ENCODE data around the gene CEP192. TPM values are rescaled to one million over a fixed set of nuclear protein-coding genes. Genes with fewer than 3 reads are reported as not detected.
A peak's percentile ranks its signal among the peaks of the same experiment; 100 is the strongest.

The CEP192 gene
- total RNA-seq, 1 donor from 2014 or later = 14.7 TPM

- Mint-ChIP-seq H3K4me3 (ENCODE audit: unreplicated experiment) (no peak overlapping the region), H3K27ac (ENCODE audit: unreplicated experiment) (no peak overlapping the region), H3K4me1 (ENCODE audit: low read depth) (peaks cover 9% of the 10 kb centered on the region), H3K27me3 (ENCODE audit: low read depth) (no peaks in the 10 kb centered on the region), H3K36me3 (ENCODE audit: low read depth) (no peaks in the 10 kb centered on the region), H3K9me3 (ENCODE audit: low read depth) (peaks cover 7% of the 10 kb centered on the region)
- no peak for TF ChIP-seq CTCF (IDR thresholded peaks at IDR 0.05)
- DNase-seq (ENCODE audit: low spot score) = no peak
These were observed 147.4 kb downstream of the CEP192 start for GRCh38 chr18:13138420-13139139.

GRCh38 chr18:13139885-13140450 is 148.8 kb downstream of the CEP192 start:
- Mint-ChIP-seq H3K27ac (ENCODE audit: unreplicated experiment) (no peak overlapping the region), H3K27me3 (ENCODE audit: low read depth) (no peaks in the 10 kb centered on the region), H3K4me1 (ENCODE audit: low read depth) (peaks cover 9% of the 10 kb centered on the region), H3K9me3 (ENCODE audit: low read depth) (peaks cover 6% of the 10 kb centered on the region), H3K36me3 (ENCODE audit: low read depth) (no peaks in the 10 kb centered on the region), H3K4me3 (ENCODE audit: unreplicated experiment) (no peak overlapping the region)
- DNase-seq (ENCODE audit: low spot score) = no peak
- peak; percentile 29 for TF ChIP-seq CTCF (IDR thresholded peaks at IDR 0.05)

GRCh38 chr18:13141209-13141608 is 150.0 kb downstream of the CEP192 start:
- no peak for DNase-seq (ENCODE audit: low spot score)
- Mint-ChIP-seq H3K27ac (ENCODE audit: unreplicated experiment) (no peak overlapping the region), H3K9me3 (ENCODE audit: low read depth) (peaks cover 8% of the 10 kb centered on the region), H3K27me3 (ENCODE audit: low read depth) (no peaks in the 10 kb centered on the region), H3K4me1 (ENCODE audit: low read depth) (peaks cover 8% of the 10 kb centered on the region), H3K4me3 (ENCODE audit: unreplicated experiment) (no peak overlapping the region), H3K36me3 (ENCODE audit: low read depth) (peaks cover 2% of the 10 kb centered on the region)
- TF ChIP-seq CTCF (IDR thresholded peaks at IDR 0.05) = no peak

- no peak for DNase-seq (ENCODE audit: low spot score)
- peaks cover 5% of the 10 kb centered on the region for H3K4me1 Mint-ChIP-seq (ENCODE audit: low read depth)
- H3K9me3 Mint-ChIP-seq (ENCODE audit: low read depth) = peaks cover 21% of the 10 kb centered on the region
- no peak for TF ChIP-seq CTCF (IDR thresholded peaks at IDR 0.05)
- peaks cover 6% of the 10 kb centered on the region for H3K36me3 Mint-ChIP-seq (ENCODE audit: low read depth)
- no peak overlapping the region for H3K27ac Mint-ChIP-seq (ENCODE audit: unreplicated experiment)
- H3K4me3 Mint-ChIP-seq (ENCODE audit: unreplicated experiment) = no peak overlapping the region
- H3K27me3 Mint-ChIP-seq (ENCODE audit: low read depth) = no peaks in the 10 kb centered on the region
These were observed 154.6 kb downstream of the CEP192 start for GRCh38 chr18:13145636-13146190.

GRCh38 chr18:13147130-13147529 is 156.0 kb downstream of the CEP192 start:
- Mint-ChIP-seq H3K27ac (ENCODE audit: unreplicated experiment) (no peak overlapping the region), H3K4me3 (ENCODE audit: unreplicated experiment) (no peak overlapping the region), H3K9me3 (ENCODE audit: low read depth) (peaks cover 21% of the 10 kb centered on the region), H3K36me3 (ENCODE audit: low read depth) (peaks cover 8% of the 10 kb centered on the region), H3K4me1 (ENCODE audit: low read depth) (peaks cover 5% of the 10 kb centered on the region), H3K27me3 (ENCODE audit: low read depth) (no peaks in the 10 kb centered on the region)
- no peak for TF ChIP-seq CTCF (IDR thresholded peaks at IDR 0.05)
- no peak for DNase-seq (ENCODE audit: low spot score)

Measured in chondrocyte (in vitro differentiated cells).